ENCODE results near the gene RTTN. TPM values are rescaled to one million over a fixed set of nuclear protein-coding genes. Genes with fewer than 3 reads are reported as not detected.

RTTN gene
- total and polyA plus RNA-seq, 2 of the 13 experiments (the other 11 are each of a cell fraction or from before 2014, with no cell fraction given) = 5.4 to 18.7 TPM

DNA sequence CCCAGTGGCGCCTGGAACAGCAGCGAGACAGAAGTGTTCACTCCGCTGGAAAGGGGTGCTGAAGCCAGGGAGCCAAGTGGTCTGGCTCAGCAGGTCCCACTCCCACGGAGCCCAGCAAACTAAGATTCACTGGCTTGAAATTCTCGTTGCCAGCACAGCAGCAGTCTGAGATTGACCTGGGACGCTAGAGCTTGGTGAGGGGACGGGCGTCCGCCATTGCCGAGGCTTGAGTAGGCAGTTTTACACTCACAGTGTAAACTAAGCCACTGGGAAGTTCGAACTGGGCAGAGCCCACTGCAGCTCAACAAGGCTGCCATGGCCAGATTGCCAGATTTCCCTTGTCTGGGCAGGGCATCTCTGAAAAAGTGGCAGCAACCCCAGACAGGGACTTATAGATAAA is 94.8 kb downstream of the RTTN start:
- Histone ChIP-seq H3K27ac (ENCODE audit: extremely low read length, insufficient read depth, low read length) (no peak overlapping the region), H3K36me3 (replicated peaks in 1 of 2; ENCODE audit: control insufficient read depth in 1 of 2, insufficient read depth in 2 of 2, low read length in 2 of 2) (peaks cover 3 to 17% of the 10 kb centered on the region in 2 experiments; a peak in 2 of 5 replicates), H3K9me3 (ENCODE audit: low read length) (no peaks in the 10 kb centered on the region), H2AFZ (ENCODE audit: low read length) (no peak overlapping the region), H4K20me1 (ENCODE audit: insufficient read depth, low read length) (no peaks in the 10 kb centered on the region), H3K4me3 (replicated peaks in 1 of 3; ENCODE audit: insufficient read depth in 1 of 3, low read depth in 2 of 3, low read length in 3 of 3) (no peak overlapping the region), H3K4me2 (ENCODE audit: low read depth, low read length) (no peak overlapping the region), H3K79me2 (ENCODE audit: insufficient read depth, low read length) (no peaks in the 10 kb centered on the region), H3K4me1 (ENCODE audit: insufficient read depth, low read length) (no peaks in the 10 kb centered on the region), H3K9ac (ENCODE audit: insufficient read depth, low read depth, low read length) (no peak overlapping the region), H3K27me3 (ENCODE audit: control insufficient read depth in 1 of 2, insufficient read depth in 2 of 2, low read length in 2 of 2) (no peaks in the 10 kb centered on the region)
- WGBS (ENCODE audit: low lambda C conversion rate) = 100% methylated on average over 5 of the region's 11 CpGs
- DNase-seq (ENCODE audit: low spot score) (no peak), FAIRE-seq (no peak), ATAC-seq (no peak)
- ChIA-PET POLR2A (no interaction called here), CTCF (ENCODE audit: low intra/inter-chr PET ratio, low total read pairs) (no interaction called here)
- intact Hi-C loops (cut with micrococcal nuclease; ENCODE audit: unreplicated experiment) = no loop called here
- no TSS peak for BruUV-seq (replicated peaks)
- in situ Hi-C loops (cut with HindIII; ENCODE audit: extremely low pct_ligation_motif_present, low pct_unique_long_range_greater_than_20kb) = no loop called here
- no peak for TF ChIP-seq MAFK (conservative IDR thresholded peaks at IDR 0.05 in 1 of 2, IDR thresholded peaks at IDR 0.05 in 1 of 2; ENCODE audit: low read length in 2 of 2)
- TF ChIP-seq, protein P1, sequence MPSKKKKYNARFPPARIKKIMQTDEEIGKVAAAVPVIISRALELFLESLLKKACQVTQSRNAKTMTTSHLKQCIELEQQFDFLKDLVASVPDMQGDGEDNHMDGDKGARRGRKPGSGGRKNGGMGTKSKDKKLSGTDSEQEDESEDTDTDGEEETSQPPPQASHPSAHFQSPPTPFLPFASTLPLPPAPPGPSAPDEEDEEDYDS (CRISPR knock-in tag; IDR thresholded peaks at IDR 0.05) = no peak
- TF ChIP-seq ZNF383 (CRISPR knock-in tag; IDR thresholded peaks at IDR 0.05; ENCODE audit: borderline replicate concordance) = no peak
- no peak for TF ChIP-seq ZNF766 (CRISPR knock-in tag; IDR thresholded peaks at IDR 0.05; ENCODE audit: borderline replicate concordance)
- no peak for TF ChIP-seq KDM6A (CRISPR knock-in tag; IDR thresholded peaks at IDR 0.05; ENCODE audit: low read depth)
- TF ChIP-seq ZNF431 (CRISPR knock-in tag; IDR thresholded peaks at IDR 0.05; ENCODE audit: borderline replicate concordance, low read depth) = no peak
- TF ChIP-seq ZNF329 (CRISPR knock-in tag; IDR thresholded peaks at IDR 0.05; ENCODE audit: low read depth) = no peak
- TF ChIP-seq, protein P2, sequence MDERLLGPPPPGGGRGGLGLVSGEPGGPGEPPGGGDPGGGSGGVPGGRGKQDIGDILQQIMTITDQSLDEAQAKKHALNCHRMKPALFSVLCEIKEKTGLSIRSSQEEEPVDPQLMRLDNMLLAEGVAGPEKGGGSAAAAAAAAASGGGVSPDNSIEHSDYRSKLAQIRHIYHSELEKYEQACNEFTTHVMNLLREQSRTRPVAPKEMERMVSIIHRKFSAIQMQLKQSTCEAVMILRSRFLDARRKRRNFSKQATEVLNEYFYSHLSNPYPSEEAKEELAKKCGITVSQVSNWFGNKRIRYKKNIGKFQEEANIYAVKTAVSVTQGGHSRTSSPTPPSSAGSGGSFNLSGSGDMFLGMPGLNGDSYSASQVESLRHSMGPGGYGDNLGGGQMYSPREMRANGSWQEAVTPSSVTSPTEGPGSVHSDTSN (CRISPR knock-in tag; IDR thresholded peaks at IDR 0.05) = no peak
- no peak for TF ChIP-seq RARG (CRISPR knock-in tag; IDR thresholded peaks at IDR 0.05; ENCODE audit: low read depth)
- TF ChIP-seq NONO (IDR thresholded peaks at IDR 0.05) = no peak
- no peak for TF ChIP-seq NONO (CRISPR knock-in tag; conservative IDR thresholded peaks at IDR 0.05)
- TF ChIP-seq, protein P3, sequence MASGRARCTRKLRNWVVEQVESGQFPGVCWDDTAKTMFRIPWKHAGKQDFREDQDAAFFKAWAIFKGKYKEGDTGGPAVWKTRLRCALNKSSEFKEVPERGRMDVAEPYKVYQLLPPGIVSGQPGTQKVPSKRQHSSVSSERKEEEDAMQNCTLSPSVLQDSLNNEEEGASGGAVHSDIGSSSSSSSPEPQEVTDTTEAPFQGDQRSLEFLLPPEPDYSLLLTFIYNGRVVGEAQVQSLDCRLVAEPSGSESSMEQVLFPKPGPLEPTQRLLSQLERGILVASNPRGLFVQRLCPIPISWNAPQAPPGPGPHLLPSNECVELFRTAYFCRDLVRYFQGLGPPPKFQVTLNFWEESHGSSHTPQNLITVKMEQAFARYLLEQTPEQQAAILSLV (CRISPR knock-in tag; IDR thresholded peaks at IDR 0.05; ENCODE audit: borderline replicate concordance) = no peak
- TF ChIP-seq, protein P4, sequence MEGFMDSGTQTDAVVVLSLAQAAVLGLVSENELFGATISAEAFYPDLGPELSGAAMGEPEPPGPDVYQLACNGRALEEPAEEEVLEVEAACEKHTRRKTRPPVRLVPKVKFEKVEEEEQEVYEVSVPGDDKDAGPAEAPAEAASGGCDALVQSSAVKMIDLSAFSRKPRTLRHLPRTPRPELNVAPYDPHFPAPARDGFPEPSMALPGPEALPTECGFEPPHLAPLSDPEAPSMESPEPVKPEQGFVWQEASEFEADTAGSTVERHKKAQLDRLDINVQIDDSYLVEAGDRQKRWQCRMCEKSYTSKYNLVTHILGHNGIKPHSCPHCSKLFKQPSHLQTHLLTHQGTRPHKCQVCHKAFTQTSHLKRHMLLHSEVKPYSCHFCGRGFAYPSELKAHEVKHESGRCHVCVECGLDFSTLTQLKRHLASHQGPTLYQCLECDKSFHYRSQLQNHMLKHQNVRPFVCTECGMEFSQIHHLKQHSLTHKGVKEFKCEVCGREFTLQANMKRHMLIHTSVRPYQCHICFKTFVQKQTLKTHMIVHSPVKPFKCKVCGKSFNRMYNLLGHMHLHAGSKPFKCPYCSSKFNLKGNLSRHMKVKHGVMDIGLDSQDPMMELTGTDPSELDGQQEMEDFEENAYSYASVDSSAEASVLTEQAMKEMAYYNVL (CRISPR knock-in tag; IDR thresholded peaks at IDR 0.05; ENCODE audit: borderline replicate concordance) = no peak
- no peak for TF ChIP-seq GTF3A (CRISPR knock-in tag; conservative IDR thresholded peaks at IDR 0.05)
- no peak for TF ChIP-seq JUND (CRISPR knock-in tag; IDR thresholded peaks at IDR 0.05)
- TF ChIP-seq, protein P5, sequence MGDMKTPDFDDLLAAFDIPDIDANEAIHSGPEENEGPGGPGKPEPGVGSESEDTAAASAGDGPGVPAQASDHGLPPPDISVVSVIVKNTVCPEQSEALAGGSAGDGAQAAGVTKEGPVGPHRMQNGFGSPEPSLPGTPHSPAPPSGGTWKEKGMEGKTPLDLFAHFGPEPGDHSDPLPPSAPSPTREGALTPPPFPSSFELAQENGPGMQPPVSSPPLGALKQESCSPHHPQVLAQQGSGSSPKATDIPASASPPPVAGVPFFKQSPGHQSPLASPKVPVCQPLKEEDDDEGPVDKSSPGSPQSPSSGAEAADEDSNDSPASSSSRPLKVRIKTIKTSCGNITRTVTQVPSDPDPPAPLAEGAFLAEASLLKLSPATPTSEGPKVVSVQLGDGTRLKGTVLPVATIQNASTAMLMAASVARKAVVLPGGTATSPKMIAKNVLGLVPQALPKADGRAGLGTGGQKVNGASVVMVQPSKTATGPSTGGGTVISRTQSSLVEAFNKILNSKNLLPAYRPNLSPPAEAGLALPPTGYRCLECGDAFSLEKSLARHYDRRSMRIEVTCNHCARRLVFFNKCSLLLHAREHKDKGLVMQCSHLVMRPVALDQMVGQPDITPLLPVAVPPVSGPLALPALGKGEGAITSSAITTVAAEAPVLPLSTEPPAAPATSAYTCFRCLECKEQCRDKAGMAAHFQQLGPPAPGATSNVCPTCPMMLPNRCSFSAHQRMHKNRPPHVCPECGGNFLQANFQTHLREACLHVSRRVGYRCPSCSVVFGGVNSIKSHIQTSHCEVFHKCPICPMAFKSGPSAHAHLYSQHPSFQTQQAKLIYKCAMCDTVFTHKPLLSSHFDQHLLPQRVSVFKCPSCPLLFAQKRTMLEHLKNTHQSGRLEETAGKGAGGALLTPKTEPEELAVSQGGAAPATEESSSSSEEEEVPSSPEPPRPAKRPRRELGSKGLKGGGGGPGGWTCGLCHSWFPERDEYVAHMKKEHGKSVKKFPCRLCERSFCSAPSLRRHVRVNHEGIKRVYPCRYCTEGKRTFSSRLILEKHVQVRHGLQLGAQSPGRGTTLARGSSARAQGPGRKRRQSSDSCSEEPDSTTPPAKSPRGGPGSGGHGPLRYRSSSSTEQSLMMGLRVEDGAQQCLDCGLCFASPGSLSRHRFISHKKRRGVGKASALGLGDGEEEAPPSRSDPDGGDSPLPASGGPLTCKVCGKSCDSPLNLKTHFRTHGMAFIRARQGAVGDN (CRISPR knock-in tag; IDR thresholded peaks at IDR 0.05) = no peak
